Fibroblast of villous mesenchyme (primary cell): ENCODE measurements around the gene RNF125. TPM values are rescaled to one million over a fixed set of nuclear protein-coding genes. Genes with fewer than 3 reads are reported as not detected.
A peak's percentile ranks its signal among the peaks of the same experiment; 100 is the strongest.

Source experiments
- DNase-seq: peaks from one replicate; pipeline ENCODE4 v3.0.0-alpha.2; 2010; ENCODE audit warnings: low read depth
- H3K4me3 ChIP-seq: 2 replicates; pipeline ENCODE4 v1.5.1; 2011; ENCODE audit warnings: low read depth, mild to moderate bottlenecking, low read length
- CTCF ChIP-seq: IDR thresholded peaks from 2 replicates; pipeline ENCODE4 v1.5.1; 2012; ENCODE audit warnings: low read depth, mild to moderate bottlenecking, low read length; ENCODE audit not compliant: insufficient read depth
- total RNA-seq: library from RNA; depleted of rRNA; stranded (reverse); fragments of >200 nt; gene quantifications from 2 replicates; pipeline ENCODE4 v1.2.3, GENCODE V29; 2012

The RNF125 gene
- total RNA-seq, 1 donor, result under 0.01 TPM

DNA sequence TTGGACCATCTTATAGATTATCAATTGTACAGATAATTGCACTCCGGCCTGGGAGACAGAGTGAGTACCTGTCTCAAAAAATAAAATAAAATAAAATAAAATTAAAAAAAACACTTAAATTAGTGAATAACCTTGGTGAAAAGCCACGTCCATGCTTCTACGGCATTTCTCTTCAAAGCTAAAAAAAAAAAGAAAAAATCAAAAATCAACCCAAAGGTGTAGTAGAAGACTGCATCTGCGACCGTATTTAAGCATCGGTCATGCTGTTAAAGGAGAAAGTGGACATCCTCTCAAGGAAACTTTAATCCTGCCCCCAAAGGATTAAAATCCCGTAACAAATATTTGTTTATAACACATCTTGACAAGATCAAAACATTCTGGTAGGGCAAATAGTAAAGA lies 72.7 kb downstream of the RNF125 start:
- TF ChIP-seq CTCF, result no peak
- DNase-seq, result no peak
- peak overlapping the region; percentile 69 for H3K4me3 ChIP-seq

DNA sequence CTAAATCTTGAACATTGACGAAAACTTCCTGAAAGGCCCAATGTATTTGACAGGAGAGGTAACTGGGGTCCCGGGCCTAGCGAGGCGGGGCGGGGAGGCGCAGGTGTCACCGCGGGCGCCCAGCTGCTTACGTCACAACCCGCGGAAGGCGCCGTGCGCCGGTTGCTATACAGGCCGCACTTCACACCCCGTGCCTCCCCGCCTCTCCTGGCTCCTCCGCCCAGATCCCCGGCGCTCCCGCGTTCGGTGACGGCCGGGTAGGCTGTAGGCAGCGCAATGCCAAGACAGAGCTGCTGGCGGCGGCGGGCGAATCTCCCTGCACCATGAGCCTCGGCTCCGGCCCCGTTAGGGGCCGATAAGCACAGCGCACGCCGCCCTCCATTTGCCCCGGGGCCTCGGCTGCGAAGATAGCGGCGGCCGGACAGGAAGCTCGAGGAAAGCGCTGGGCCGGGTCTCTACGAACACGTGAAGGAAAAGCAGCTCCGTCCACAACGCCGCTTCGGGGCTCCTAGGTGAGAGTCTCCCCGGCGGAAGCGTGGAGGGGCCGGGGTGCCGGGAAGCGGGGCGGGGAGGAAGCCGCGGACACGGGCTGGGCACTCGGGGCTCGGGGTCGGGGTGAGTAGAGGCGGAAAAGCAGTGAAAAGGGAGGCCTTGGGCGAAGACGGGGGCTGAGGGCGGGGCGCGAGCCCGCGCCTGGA lies 73.2 kb downstream of the RNF125 start, which contains the start of gene RNF138:
TSS of gene RNF138 (plus strand) at position 151 of the 698 bp plus-strand sequence. CDS start 903 bp downstream, outside the sequence.
- TF ChIP-seq CTCF, result no peak
- DNase-seq, result peak; percentile 86

GRCh38 chr18:32092422-32093101 lies 73.9 kb downstream of the RNF125 start:
- DNase-seq, result peak; percentile 97
- peak overlapping the region; percentile 93 for H3K4me3 ChIP-seq
- TF ChIP-seq CTCF, result no peak

More for the DNA sequence above, 73.2 kb downstream of the RNF125 start, which contains the start of gene RNF138:
- H3K4me3 ChIP-seq, result peak within 1 kb of the TSS; percentile 93

DNA sequence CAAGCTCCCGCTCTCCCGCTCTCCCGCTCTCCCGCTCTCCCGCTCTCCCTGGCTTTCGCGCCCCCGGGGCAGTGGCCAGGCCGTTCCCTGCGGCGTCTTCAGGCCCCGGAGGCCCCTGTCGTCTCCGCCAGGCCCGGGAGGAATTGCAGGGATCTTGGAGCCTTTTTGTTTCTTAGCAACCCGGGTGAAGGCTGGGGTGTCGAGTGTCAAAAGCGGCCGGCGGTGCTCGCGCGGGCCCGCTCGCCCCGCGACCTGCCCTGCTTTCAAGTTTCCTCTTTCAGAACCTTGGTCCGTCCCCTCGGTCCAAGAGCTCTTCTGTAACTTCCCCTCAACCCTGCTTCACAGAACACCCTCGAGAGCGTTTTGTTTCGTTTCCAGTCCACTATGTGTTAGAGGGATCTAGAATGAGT lies 74.5 kb downstream of the RNF125 start:
- TF ChIP-seq CTCF, result no peak
- peak overlapping the region; percentile 93 for H3K4me3 ChIP-seq
- DNase-seq, result peak; percentile 74

- peak overlapping the region; percentile 93 for H3K4me3 ChIP-seq
- TF ChIP-seq CTCF, result no peak
Observed at GRCh38 chr18:32093523-32093922, 74.9 kb downstream of the RNF125 start.

GRCh38 chr18:32095192-32095899 lies 76.7 kb downstream of the RNF125 start:
- no peak for DNase-seq
- no peak overlapping the region for H3K4me3 ChIP-seq
- no peak for TF ChIP-seq CTCF

More at GRCh38 chr18:32093523-32093922, 74.9 kb downstream of the RNF125 start:
- DNase-seq, result no peak
